Brain microvascular endothelial cell (primary cell): ENCODE results near the gene ASB10.

Experiments
- DNase-seq: peaks from one replicate; pipeline ENCODE4 v3.0.0-alpha.2; 2020
- H3K27ac ChIP-seq: fragments of 250-450 bp; sonication (Bioruptor Pico); 2 replicates; pipeline ENCODE4 v1.5.1; 2020; ENCODE audit warnings: mild to moderate bottlenecking, moderate library complexity
- H3K27me3 ChIP-seq: fragments of 250-450 bp; sonication (Bioruptor Pico); replicated peaks from 2 replicates; pipeline ENCODE4 v1.5.1; 2020; ENCODE audit warnings: mild to moderate bottlenecking
- H3K36me3 ChIP-seq: fragments of 250-450 bp; sonication (Bioruptor Pico); replicated peaks from 2 replicates; pipeline ENCODE4 v1.5.1; 2020; ENCODE audit warnings: mild to moderate bottlenecking
- H3K4me3 ChIP-seq: 2 replicates; pipeline ENCODE4 v1.5.1; 2011; ENCODE audit warnings: low read depth, mild to moderate bottlenecking, control low read depth, low read length, moderate library complexity
- in situ Hi-C: cut with HindIII; loops from 2 replicates; pipeline ENCODE4 v1.10.0; 2017; ENCODE audit warnings: low sequenced_read_pairs, low pct_ligation_motif_present
- TF ChIP-seq, protein P1 (sequence below): IDR thresholded peaks from 2 replicates; pipeline ENCODE4 v1.5.1; 2011; ENCODE audit warnings: low read depth, mild to moderate bottlenecking, moderate library complexity, low read length, control low read depth, inconsistent platforms; ENCODE audit errors: missing control alignments

Gene ASB10

DNA sequence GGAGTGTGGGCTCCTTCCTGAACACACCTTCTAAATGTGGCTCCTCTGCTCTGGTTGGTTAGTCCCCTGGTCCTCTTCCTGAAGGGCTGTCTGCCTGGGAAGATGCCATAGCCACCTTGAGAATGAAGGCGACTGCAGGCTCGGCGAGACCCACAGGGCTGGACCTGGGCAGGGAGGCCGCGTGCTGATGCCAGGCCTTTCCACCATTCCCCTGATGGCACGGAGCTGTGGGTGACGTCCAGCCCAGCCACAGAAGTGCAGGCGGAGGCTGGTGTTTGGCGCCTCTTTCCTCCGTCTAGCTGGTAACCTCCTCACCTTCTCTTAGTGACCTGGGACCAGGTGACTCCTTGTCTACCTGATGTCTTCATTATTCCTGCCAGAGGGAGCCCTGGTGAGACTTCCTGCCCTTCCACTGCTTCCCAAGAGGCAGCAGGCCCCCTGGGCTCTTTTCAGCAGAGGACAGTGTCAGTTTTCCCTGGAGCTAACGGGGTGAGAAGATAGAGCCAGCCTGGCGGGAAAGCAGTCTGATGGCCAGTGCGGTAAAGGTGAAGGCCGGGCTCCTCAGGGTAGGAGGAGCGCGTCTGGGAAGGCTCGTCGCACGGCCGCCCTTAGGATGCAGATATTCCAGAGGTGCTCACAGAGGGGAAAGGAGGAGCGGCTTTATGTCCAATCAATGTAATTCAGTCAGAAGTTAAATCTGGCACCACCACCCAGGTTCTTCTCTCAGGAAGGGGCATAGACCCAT, 54.4 kb downstream of the ASB10 start:
- Histone ChIP-seq H3K36me3 (peaks cover 46% of the 10 kb centered on the region), H3K27ac (no peak overlapping the region), H3K4me3 (no peak overlapping the region), H3K27me3 (no peaks in the 10 kb centered on the region)
- DNase-seq, result no peak
- TF ChIP-seq, protein P1, sequence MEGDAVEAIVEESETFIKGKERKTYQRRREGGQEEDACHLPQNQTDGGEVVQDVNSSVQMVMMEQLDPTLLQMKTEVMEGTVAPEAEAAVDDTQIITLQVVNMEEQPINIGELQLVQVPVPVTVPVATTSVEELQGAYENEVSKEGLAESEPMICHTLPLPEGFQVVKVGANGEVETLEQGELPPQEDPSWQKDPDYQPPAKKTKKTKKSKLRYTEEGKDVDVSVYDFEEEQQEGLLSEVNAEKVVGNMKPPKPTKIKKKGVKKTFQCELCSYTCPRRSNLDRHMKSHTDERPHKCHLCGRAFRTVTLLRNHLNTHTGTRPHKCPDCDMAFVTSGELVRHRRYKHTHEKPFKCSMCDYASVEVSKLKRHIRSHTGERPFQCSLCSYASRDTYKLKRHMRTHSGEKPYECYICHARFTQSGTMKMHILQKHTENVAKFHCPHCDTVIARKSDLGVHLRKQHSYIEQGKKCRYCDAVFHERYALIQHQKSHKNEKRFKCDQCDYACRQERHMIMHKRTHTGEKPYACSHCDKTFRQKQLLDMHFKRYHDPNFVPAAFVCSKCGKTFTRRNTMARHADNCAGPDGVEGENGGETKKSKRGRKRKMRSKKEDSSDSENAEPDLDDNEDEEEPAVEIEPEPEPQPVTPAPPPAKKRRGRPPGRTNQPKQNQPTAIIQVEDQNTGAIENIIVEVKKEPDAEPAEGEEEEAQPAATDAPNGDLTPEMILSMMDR, result no peak
- in situ Hi-C loops, result no loop called here

DNA sequence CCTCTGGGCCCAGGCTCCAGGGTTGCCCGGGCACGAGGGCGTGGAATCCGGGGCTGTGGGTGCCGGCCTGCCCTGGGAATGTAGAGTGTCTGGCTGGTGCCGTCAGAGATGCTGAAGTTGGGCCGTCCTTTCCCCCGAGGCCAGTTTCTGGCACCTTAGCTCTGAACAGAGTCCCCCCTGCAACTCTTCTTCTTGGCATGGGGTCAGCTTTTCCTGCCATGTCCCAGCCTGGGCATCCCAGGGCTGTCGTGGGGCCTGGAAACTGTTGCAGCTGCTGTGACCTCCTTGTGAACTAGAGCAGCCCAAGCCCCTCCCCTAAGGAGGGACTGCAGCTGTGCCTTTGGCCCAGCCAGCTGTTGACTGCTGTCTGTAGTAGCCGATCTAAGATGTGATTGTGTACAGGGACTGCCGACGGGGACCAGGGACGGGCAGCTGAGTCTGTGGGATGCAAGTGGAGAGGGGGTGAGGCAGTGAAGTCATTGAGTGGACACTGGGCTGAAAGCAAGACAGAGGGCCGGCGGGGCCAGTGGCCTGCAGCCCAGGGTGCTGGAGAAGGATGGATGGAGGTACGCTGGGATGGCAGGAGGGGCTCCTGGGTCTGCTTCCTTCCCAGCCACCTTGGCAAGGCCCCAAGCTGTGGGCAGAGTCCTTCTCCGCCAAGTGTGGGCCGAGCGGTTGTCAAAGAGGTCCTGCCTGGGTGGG, 55.3 kb downstream of the ASB10 start:
- Histone ChIP-seq H3K4me3 (no peak overlapping the region), H3K27ac (no peak overlapping the region), H3K36me3 (peaks cover 46% of the 10 kb centered on the region), H3K27me3 (no peaks in the 10 kb centered on the region)
- in situ Hi-C loops, result no loop called here
- TF ChIP-seq, protein P1, result no peak
- DNase-seq, result no peak

DNA sequence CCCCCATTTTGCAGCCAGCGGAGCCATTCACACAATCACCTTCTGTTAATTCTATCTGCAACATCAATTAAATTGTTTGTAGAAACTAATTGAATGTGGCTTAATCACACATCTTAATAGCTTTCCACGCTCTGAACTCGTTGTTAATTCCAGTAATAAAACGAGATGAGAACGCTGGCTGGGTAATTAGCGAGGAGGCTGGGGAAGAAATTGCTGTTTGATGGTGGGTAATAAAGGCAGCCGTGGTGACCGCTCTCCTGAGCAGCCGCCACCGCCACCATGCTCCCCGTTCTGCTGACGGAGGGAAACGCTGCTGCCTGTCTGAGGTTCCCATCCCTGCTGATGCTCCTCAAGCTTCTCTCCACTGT, 55.8 kb downstream of the ASB10 start:
- in situ Hi-C loops, result no loop called here
- TF ChIP-seq, protein P1, result no peak
- Histone ChIP-seq H3K27ac (no peak overlapping the region), H3K36me3 (peaks cover 42% of the 10 kb centered on the region), H3K27me3 (no peaks in the 10 kb centered on the region), H3K4me3 (no peak overlapping the region)
- no peak for DNase-seq

DNA sequence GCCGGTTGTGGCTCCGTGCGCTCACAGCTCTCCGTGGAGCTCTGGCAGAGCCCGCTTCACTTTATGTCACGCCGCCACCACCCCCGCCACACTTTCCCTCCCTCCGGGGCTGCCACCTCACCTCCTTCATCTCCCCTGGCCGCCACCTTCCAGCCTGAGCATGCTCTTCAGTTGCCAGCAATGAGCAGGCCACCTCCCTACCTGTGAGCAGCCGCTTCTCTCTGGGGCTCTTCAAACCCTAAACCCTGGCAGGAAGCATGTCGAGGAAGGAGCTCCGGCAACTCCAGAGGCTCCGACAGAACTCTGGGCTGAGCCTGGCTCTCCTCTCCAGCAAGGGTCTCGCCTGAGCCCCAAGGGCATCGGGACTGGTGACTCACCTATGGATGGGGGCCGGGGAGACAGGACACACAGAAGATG, 56.3 kb downstream of the ASB10 start:
- TF ChIP-seq, protein P1, result no peak
- in situ Hi-C loops, result no loop called here
- no peak for DNase-seq

DNA sequence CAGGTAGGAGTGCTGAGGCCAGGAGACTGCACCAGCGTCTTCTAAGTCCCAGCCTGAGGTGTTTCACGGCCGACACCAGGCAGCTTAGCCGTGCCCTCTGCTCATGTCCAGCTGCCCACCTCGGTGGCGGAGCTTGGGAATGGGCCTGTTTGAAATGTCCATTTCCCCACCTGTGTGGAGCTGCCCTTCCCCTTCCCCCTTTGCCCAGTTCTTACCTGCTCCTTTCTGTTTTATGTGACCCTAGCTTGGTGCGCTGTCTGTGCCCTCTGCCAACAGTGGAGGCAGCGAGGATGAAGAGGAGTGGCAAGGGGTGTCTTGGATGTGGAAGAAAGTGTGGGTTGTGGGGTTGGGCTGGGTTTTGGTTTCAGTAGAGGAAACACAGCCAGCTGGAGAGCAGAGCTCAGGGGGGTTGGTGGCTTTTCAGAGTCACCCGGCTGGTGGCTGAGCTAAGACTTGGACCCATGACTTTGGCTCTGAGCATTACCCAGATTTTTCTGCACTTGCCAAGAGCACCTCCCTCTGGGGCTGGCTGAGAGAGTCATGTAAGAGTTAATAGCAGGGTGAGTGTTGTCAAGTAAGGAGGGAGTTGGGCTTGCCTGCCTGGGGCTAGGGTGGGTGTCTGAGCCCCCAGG, 57.0 kb downstream of the ASB10 start:
- Histone ChIP-seq H3K36me3 (peaks cover 36% of the 10 kb centered on the region), H3K4me3 (no peak overlapping the region), H3K27ac (no peak overlapping the region), H3K27me3 (no peaks in the 10 kb centered on the region)
- in situ Hi-C loops, result no loop called here
- TF ChIP-seq, protein P1, result no peak
- DNase-seq, result no peak

More for the DNA sequence above, 56.3 kb downstream of the ASB10 start:
- Histone ChIP-seq H3K4me3 (no peak overlapping the region), H3K27ac (no peak overlapping the region), H3K27me3 (no peaks in the 10 kb centered on the region), H3K36me3 (peaks cover 38% of the 10 kb centered on the region)
